GM15510 (cell line): ENCODE data around the gene DRC3.

ENCODE experiments used
- POLR2A ChIP-seq: IDR thresholded peaks from 3 replicates; pipeline ENCODE4 v1.6.1; 2011; ENCODE audit warnings: borderline replicate concordance; ENCODE audit not compliant: insufficient read length; ENCODE audit errors: extremely low read depth

DRC3 gene

DNA sequence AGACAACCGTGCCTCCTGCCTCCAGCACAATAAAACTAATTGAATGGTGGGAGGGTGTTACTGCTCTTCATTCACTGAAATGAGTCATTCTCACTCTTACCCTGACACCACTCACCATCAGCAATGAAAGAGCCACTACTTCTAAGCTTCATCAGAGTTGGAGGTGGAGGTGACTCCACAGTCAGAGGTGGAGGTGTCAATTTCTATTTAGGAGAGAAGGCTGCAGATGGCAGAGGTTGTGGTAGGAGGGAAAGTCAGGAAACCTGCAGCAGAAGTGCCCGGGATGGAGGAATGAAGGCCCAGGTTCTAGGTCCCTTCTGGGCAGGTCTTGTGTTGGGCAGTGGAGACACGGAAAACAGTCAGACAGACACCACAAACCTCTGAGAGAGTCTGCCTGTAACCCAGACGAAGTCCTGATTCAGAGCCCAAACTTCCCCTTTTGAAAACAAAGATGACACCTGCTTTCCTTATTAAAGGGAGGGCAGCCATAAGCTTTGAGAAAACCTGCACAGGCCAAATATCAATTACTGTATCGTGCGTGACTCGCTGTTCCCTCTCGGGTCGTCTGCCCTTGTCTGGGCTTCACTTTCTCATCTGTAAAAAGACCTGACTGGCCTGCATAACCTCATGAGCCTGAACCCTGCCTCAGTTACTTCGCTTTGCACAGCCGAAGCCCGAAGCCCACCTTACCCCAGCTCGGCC is 65.6 kb downstream of the DRC3 start:
- no peak for TF ChIP-seq POLR2A

- TF ChIP-seq POLR2A: peak; percentile 52
These were observed 66.3 kb downstream of the DRC3 start, which contains the start of the genes ATPAF2 and GID4 for GRCh38 chr17:18038861-18039534. TSS of gene ATPAF2 (minus strand) at chr17:18039168. CDS start at chr17:18039013, 155 bp downstream. TSS of gene GID4 (plus strand) at chr17:18039408. CDS start at chr17:18039465, 57 bp downstream.

DNA sequence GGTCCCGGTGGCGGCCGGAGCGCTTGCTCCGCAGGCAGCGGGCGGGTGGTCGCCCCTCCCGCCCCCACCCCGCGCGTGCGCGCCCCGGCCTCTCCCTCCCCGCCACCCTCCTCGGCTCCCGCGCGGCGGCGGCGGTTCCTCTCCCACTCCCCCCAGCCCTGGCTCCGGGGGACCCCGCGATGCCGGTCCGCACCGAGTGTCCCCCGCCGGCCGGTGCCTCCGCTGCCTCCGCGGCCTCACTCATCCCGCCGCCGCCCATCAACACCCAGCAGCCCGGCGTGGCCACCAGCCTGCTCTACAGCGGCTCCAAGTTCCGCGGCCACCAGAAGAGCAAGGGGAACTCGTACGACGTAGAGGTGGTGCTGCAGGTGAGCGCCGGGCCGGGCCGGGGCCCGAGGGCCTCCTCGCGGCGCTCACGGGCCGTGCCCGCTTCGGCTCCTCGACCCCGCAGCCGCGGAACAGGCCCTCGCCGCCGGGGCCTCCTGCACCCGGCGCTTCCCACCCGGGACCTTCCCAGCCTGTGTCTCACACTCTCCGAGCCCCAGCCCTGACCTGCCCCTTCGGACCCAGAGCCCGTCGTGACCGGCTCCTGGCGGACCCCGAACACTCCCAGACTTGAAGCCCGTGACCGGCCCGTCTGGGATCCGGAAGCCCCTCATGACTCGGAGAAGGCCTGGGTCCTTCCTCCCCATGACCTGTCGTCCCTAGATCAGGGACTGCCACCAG is 67.0 kb downstream of the DRC3 start:
- TF ChIP-seq POLR2A: no peak

DNA sequence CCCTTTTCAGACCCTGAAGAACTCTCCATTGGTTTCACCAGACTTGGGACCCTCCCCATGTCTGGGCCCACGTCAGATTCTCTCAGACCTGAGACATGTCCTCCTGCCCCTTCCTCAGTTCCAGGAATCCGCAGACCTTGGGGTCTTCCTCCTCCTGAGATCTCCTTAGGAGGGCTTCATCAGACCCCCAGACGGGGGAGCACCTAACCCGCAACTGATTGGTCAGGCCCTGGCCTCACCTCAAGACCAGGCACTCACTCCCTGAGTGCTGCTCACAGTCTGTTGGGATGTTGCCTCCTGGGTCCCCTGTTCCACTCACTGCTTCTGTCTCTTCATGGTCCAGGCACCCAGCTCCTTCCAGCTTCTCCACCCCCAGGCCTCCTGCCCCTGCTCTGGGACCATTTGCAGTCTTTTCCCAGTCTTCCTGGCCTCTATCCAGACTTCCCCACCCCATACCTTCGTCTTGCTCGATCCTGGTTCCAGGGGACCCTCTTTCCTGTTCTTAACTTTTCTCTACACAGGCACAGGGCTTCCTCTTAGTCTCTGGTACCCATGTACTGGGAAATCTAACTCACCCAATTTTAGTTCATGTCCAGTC is 67.7 kb downstream of the DRC3 start:
- TF ChIP-seq POLR2A: no peak

GRCh38 chr17:18041776-18042175 is 69.1 kb downstream of the DRC3 start:
- no peak for TF ChIP-seq POLR2A

GRCh38 chr17:18042983-18043382 is 70.3 kb downstream of the DRC3 start:
- no peak for TF ChIP-seq POLR2A

DNA sequence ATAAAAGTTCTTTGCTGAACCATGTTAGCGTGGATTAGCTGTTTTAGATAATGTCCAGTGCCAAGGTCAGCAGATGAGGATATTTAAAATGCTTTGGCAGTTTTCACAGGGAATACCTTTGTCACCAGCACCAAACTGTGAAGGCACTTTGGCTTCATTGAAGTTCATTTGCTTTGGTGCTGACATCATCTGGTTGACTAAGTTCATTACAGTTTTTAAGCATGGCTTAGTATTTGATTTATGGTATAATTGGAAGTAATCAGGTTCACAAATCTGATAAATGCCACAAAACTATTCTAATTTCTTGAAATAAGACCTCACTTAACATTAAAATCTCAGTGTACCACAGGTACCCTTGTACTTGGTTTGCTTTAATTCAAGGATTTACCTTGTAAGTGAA is 70.8 kb downstream of the DRC3 start:
- TF ChIP-seq POLR2A: no peak

DNA sequence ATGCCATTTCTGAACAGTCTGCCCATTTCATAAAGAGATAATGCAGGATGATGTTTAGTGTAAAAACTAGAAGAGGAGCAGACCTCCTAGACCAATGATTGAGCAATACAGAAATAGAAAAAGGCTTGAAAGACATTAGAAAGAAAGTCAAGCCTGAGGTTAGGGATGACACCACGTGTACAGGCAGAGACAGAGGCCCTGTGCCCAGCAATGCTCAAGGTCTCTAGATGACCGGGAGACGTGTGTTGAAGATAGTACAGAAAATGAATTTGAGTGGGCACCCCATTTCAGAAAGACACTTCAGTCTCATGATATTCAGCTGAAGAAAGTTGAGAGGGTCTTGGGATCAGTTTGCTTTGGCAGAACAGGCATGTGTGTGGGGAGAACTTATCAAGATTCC is 71.9 kb downstream of the DRC3 start:
- TF ChIP-seq POLR2A: no peak

GRCh38 chr17:18045691-18046350 is 73.2 kb downstream of the DRC3 start:
- TF ChIP-seq POLR2A: no peak

GRCh38 chr17:18055597-18055996 is 82.9 kb downstream of the DRC3 start:
- TF ChIP-seq POLR2A: no peak

GRCh38 chr17:18056214-18056613 is 83.6 kb downstream of the DRC3 start:
- no peak for TF ChIP-seq POLR2A

DNA sequence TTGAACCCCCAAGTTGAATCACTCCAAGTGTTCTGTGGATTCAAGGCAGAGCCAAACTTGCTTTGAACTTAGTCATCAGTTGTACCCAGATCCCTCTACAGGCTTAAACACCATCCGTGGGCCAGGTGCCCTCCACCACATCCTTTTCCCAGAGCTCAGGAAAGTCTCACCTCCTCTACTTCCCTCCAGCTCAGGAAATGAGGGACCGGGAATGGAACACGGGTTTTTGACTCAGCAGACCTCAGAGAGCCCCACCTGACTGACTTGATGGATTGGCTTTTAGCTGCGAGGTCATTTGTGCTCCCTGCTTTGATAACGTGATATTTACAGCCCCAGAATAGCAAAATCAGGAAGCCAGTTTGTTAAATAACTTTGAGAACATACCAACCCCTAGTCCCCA is 86.6 kb downstream of the DRC3 start:
- TF ChIP-seq POLR2A: no peak

- no peak for TF ChIP-seq POLR2A
These were observed 91.4 kb downstream of the DRC3 start for GRCh38 chr17:18064053-18064452.

DNA sequence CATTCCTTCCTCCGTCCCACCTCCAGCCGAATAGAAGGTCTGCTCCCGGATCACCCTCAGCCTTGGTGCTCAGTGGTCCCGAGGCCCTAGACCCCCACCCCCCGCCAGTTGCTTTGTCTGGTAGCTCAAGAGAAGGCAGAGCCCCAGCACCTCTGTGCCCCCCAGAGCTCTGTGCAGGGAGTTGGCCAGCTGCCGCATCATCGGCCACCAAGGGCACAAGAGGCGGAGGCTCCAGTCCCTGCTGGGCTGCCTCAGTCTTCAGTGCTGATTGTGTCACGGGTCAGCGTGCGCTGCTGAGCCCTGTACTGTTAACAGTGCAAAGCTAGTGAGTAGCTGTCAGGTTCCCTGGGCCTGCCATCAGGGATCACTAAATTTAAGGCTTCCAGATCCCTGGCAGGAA is 92.9 kb downstream of the DRC3 start:
- no peak for TF ChIP-seq POLR2A
